Fibroblast of skin of abdomen (primary cell): ENCODE results near the gene DOK4.
"Not testable (repeated sequence)": the region's sequence is repeated elsewhere in the genome, so short reads cannot be mapped to it uniquely, and the experiment has no call there.

ENCODE experiments used
- DNase-seq: peaks from one replicate; pipeline ENCODE4 v3.0.0-alpha.2; 2013

DOK4 gene

DNA sequence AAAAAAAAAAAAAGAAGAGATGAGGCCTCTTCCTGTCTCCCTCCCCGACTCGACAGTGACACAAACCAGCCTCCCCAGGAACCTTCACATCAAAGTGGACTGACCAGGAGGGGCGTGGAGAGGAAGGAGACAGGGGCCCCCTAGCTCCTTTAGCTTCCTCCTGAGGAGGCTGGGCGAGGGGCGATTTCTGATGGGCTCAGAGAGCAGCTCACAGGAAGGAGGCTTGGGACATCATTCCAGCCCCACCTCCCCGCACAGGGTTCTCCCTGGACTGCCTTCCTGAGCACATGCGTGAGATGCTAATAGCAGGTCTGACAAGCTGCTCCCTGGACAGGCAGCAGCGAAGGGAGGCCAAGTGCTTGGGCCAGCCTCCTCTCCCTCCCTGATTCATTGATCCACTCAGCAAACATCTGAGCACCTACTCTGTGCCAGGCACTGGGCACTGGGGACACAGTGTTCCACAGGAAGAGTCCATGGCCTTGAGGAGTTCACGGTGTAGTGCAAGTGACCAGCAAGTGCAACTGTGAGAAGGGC, 14.4 kb upstream of the DOK4 start:
- DNase-seq = no peak

DNA sequence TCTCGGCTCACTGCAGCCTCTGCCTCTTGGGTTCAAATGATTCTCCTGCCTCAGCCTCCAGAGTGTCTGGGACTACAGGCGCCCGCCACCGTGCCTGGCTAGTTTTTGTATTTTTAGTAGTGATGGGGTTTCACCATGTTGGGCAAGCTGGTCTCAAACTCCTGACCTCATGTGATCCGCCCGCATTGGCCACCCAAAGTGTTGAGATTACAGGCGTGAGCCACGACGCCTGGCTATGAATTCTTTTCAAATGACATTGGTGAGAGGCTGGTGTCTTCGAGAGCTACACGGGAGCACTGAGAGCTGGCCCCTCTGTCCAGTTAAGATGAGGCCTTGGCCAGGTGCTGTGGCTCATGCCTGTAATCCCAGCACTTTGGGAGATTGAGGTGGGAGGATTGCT, 13.6 kb upstream of the DOK4 start:
- not testable (repeated sequence) for DNase-seq

GRCh38 chr16:57498031-57498430, 11.7 kb upstream of the DOK4 start:
- DNase-seq = no peak

DNA sequence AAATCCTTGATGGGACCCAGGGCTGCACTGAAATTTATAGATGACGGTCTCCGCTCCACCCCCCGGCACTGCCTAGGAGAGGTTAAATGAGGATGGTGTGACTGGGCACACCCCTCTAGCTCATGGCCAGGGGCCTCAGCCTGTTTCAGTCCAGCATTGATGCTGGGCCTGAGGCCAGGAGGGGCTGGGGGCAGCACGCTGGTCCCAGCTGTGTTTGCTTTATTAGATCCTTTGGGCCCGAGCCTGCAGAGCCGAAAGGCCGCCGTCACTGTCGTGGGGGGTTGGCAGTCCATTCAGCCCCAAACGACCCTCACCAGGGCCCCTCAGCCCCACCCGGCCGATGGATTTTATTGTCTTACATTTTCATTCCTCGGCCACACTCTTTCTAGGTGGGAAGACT, 10.8 kb upstream of the DOK4 start:
- no peak for DNase-seq

DNA sequence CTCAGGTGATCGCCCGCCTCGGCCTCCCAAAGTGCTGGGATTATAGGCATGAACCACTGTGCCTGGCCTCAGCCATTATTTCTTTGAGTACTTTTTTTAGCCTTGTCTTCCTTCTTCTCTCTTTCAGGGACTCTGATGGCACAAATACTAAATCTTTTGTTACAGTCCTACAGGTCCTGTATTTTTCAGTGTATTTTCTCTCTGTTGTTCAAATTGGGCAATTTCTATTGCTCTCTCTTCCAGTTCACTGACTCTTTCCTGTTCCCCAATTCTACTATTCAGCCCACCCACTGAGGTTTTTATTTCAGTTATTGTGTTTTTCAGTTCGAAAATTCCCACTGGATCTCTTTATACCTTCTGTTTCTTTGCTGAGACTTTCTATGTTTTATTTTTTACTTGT, 7.5 kb upstream of the DOK4 start:
- DNase-seq = no peak

DNA sequence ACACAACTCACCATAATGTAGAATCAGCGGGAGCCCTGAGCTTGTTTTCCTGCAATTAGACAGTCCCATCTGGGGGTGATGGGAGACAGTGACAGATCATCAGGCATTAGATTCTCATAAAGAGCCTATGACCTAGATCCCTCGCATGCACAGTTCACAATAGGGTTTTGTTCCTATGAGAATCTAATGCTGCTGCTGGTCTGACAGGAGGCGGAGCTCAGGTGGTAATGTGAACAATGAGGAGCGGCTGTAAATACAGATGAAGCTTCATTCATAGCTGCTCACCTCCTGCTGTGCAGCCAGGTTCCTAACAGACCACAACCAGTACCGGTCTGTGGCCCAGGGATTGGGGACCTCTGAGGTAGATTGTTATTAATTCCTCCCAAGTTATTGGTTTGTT, 2.9 kb upstream of the DOK4 start:
- no peak for DNase-seq

GRCh38 chr16:57486858-57487834, 853 bp upstream of the DOK4 start:
- DNase-seq = no peak

DNA sequence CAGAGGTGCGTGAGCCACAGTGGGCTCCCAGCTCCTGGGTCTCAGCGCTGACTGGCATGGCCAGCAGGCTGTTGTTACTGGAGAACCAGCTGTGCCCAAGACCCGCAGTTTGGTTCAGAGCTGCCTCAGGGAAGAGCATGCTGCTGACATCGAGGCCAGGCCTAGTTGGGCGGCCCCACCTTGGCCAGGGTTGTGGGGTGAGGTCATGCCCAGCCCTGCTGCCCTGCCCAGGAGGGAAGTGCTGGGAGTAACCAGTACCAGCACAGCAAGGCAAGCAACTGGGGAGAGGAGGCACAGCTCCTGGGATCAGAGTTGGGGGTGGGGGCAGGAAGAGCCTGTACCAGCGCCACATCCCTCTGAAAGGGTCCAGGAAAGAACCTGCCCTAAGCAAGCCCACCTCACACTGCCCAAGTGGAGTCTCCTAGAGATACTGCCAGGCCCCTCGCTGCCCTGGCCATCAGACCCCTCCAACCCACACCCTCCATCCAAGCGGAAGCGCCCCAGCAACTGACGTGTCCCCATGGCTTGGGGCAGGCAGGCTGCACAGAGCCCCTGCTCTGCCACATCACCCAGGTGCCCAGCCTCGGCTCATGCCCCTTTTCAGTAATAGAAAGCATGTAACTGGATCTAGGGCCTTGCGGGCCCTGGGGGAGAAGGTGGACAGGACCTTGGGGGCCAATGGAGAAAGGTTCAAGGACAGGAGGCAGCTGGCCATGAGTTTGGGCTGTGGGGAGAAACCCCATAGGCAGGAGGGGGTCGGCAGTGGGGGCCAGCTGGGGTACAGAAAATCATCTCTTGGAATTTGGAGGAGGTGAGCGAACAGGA, 990 bp downstream of the DOK4 start:
- DNase-seq = no peak

DNA sequence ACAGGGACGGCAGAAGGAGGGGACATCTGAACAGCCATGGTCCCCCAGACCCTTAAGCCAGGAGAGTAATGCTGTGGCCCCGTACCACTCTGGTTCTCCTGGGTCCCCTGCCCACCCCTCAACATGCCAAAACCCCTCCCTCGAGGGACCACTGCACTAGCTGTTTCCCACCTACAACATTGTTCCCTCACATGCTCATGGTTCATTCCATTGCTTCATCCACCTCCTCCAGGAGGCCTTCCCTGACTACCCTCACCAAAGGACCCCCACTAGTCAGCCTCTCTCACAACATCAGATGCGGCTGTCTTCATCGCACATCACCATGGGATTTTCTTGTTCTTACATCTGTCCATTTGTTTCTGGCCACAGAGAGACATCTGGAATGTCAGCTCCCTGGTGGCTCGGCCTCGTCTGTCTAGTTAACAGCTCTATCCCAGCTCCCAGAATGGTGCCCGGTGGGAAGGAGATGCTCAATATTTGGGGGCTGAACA, 1.7 kb downstream of the DOK4 start:
- no peak for DNase-seq

GRCh38 chr16:57483725-57484514, 2.4 kb downstream of the DOK4 start:
- no peak for DNase-seq

- no peak for DNase-seq
These were observed 3.3 kb downstream of the DOK4 start for GRCh38 chr16:57482845-57483545.

GRCh38 chr16:57481421-57481820, 4.9 kb downstream of the DOK4 start:
- DNase-seq = no peak

DNA sequence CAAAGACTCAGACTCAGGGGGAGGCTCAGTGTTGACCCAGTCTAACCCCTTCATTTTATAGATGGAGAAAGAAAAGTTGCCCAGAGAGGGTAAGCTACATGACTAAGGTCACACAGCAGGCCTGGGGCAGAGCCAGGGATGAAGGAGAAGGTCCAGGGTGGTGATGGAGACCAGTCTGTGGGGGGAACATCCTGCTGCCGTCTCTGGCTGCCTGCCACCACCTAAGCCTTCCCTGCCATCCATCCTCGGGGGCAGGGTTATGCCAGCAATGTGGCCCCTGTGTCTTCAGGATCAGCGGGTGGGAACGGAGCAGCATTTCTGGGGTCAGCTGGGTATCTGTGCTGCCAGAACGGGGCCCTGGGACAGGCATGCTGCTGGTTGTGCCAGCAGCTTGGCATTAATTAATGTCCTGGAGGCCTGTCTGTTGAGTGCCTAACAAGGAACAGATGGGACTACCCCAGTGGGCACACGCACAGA, 5.5 kb downstream of the DOK4 start:
- no peak for DNase-seq

GRCh38 chr16:57479976-57480753, 6.1 kb downstream of the DOK4 start:
- DNase-seq = peak; percentile 13

GRCh38 chr16:57479205-57479975, 6.9 kb downstream of the DOK4 start:
- peak; percentile 65 for DNase-seq

DNA sequence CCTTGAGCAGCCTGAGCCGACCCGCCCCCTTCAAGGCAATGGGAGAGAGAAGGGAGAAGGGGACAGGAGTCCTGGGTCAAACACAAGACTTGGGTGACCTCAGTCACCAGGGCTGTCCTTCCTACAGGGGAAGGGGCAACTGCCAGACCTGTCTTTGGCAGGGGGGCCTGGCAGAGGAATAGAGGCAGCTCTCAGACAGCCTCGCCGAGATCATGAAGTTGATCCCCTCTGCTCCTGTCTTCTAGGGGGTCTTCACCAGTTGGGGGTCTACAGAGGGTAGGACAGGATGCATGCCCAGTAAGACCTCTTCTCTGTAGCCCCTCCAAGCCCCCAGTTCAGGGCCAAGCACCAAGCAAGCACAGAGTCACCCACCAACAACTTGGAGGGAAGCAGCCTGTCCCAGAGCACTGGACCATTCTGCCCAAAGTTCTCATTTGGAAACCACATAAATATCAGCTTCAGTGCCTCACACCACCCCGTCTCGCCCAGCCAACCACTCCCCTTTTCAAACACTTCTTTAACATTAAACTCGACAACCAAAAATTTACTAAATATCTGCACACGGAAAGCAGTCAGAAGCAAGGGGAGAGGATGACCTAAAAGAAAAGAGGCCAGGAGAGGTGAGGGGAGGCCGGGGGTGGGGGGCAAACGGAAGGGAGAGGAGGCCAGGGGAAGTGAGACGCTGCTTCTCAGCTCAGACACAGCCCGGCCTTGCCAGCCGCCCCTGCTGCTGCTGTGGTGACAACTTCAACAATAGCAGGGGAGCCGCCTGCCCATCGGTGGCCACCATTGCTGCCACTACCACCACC, 7.7 kb downstream of the DOK4 start:
- DNase-seq = no peak

- no peak for DNase-seq
These were observed 8.6 kb downstream of the DOK4 start for GRCh38 chr16:57477531-57478202.
